MM.1S (cell line): ENCODE data around the gene TRHDE.

Experiments
- DNase-seq: peaks from one replicate; pipeline ENCODE4 v3.0.0-alpha.2; 2015
- H2AFZ ChIP-seq: fragments of 300-600 bp; sonication (generic); 2 replicates; pipeline ENCODE4 v1.6.0; 2016; ENCODE audit warnings: antibody characterized with exemption, low read length
- H3F3A ChIP-seq: fragments of 300-600 bp; sonication (generic); 2 replicates; pipeline ENCODE4 v1.6.1; 2016; ENCODE audit warnings: mild to moderate bottlenecking, antibody characterized with exemption, low read length, moderate library complexity, mixed read lengths; ENCODE audit not compliant: insufficient read depth
- H3K27ac ChIP-seq: fragments of 300-600 bp; sonication (generic); 2 replicates; pipeline ENCODE4 v1.5.1; 2016; ENCODE audit warnings: mild to moderate bottlenecking, low read length
- H3K27me3 ChIP-seq: fragments of 300-600 bp; sonication (generic); replicated peaks from 2 replicates; pipeline ENCODE4 v1.6.0; 2016; ENCODE audit warnings: low read length; ENCODE audit not compliant: insufficient read depth
- H3K36me3 ChIP-seq: fragments of 300-600 bp; sonication (generic); replicated peaks from 2 replicates; pipeline ENCODE4 v1.6.1; 2016; ENCODE audit warnings: mild to moderate bottlenecking, low read length, mixed read lengths; ENCODE audit not compliant: insufficient read depth
- H3K4me1 ChIP-seq: fragments of 300-600 bp; sonication (generic); 2 replicates; pipeline ENCODE4 v1.6.1; 2016; ENCODE audit warnings: low read length, mixed read lengths
- H3K4me2 ChIP-seq: fragments of 300-600 bp; sonication (generic); 2 replicates; pipeline ENCODE4 v1.6.0; 2016; ENCODE audit warnings: low read depth, low read length
- H3K4me3 ChIP-seq: fragments of 300-600 bp; sonication (generic); 2 replicates; pipeline ENCODE4 v1.5.1; 2016; ENCODE audit warnings: low read length, mixed read lengths
- H3K79me2 ChIP-seq: fragments of 300-600 bp; sonication (generic); 2 replicates; pipeline ENCODE4 v1.6.1; 2016; ENCODE audit warnings: mixed run types, low read length, mixed read lengths
- H3K9ac ChIP-seq: fragments of 300-600 bp; sonication (generic); 2 replicates; pipeline ENCODE4 v1.6.1; 2016; ENCODE audit warnings: low read length, mixed read lengths
- H3K9me2 ChIP-seq: fragments of 300-600 bp; sonication (generic); replicated peaks from 2 replicates; pipeline ENCODE4 v1.6.1; 2016; ENCODE audit warnings: mild to moderate bottlenecking, low read length, mixed read lengths; ENCODE audit not compliant: insufficient read depth
- H3K9me3 ChIP-seq: fragments of 300-600 bp; sonication (generic); replicated peaks from 2 replicates; pipeline ENCODE4 v1.6.1; 2016; ENCODE audit warnings: mild to moderate bottlenecking, low read length, mixed read lengths; ENCODE audit not compliant: insufficient read depth
- H4K20me1 ChIP-seq: fragments of 300-600 bp; sonication (generic); 2 replicates; pipeline ENCODE4 v1.6.1; 2016; ENCODE audit warnings: mild to moderate bottlenecking, low read length, moderate library complexity, mixed read lengths; ENCODE audit not compliant: insufficient read depth
- EZH2 ChIP-seq: fragments of 300-600 bp; sonication (generic); optimal IDR thresholded peaks from 2 replicates; pipeline ENCODE3; 2017; ENCODE audit warnings: low read depth, mild to moderate bottlenecking, antibody characterized with exemption, low read length, mixed read lengths
- EZH2phosphoT487 ChIP-seq: fragments of 300-600 bp; sonication (generic); IDR thresholded peaks from 2 replicates; pipeline ENCODE4 v1.6.1; 2018; ENCODE audit warnings: antibody characterized with exemption, low read length
- TF ChIP-seq, protein P1 (sequence below): fragments of 300-600 bp; sonication (generic); IDR thresholded peaks from 2 replicates; pipeline ENCODE4 v1.5.1; 2016; ENCODE audit warnings: antibody characterized with exemption, low read length, mixed read lengths

TRHDE gene

DNA sequence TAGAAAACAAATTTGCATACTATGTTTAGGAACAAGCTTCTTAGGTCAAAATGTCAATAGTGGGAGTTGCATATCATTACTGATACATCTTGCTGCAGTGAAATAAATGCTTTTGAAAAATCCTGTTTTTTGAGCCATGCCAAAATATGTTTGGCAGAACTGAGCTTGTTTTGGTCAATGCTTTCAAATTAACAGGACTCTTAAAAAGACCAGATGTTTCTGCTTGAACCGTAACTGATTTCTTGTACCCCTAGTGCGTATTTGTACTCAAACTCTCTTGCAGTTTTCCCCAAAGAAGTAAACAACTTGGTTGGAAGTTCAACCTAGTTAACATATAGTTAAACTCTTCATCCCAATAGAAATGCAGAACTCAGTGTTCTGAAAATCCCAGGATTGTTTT lies 3.4 kb downstream of the TRHDE start:
- Histone ChIP-seq H3K36me3 (no peaks in the 10 kb centered on the region), H3K9me3 (no peaks in the 10 kb centered on the region), H3F3A (no peaks in the 10 kb centered on the region), H2AFZ (no peak overlapping the region), H3K4me2 (no peak overlapping the region), H3K9me2 (no peaks in the 10 kb centered on the region), H3K27me3 (no peaks in the 10 kb centered on the region), H3K79me2 (no peaks in the 10 kb centered on the region), H3K27ac (no peak overlapping the region), H3K9ac (no peak overlapping the region), H3K4me1 (no peaks in the 10 kb centered on the region), H4K20me1 (no peaks in the 10 kb centered on the region), H3K4me3 (no peak overlapping the region)
- DNase-seq: no peak
- TF ChIP-seq EZH2: no peak
- TF ChIP-seq EZH2phosphoT487: no peak
- TF ChIP-seq, protein P1, sequence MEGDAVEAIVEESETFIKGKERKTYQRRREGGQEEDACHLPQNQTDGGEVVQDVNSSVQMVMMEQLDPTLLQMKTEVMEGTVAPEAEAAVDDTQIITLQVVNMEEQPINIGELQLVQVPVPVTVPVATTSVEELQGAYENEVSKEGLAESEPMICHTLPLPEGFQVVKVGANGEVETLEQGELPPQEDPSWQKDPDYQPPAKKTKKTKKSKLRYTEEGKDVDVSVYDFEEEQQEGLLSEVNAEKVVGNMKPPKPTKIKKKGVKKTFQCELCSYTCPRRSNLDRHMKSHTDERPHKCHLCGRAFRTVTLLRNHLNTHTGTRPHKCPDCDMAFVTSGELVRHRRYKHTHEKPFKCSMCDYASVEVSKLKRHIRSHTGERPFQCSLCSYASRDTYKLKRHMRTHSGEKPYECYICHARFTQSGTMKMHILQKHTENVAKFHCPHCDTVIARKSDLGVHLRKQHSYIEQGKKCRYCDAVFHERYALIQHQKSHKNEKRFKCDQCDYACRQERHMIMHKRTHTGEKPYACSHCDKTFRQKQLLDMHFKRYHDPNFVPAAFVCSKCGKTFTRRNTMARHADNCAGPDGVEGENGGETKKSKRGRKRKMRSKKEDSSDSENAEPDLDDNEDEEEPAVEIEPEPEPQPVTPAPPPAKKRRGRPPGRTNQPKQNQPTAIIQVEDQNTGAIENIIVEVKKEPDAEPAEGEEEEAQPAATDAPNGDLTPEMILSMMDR: no peak

DNA sequence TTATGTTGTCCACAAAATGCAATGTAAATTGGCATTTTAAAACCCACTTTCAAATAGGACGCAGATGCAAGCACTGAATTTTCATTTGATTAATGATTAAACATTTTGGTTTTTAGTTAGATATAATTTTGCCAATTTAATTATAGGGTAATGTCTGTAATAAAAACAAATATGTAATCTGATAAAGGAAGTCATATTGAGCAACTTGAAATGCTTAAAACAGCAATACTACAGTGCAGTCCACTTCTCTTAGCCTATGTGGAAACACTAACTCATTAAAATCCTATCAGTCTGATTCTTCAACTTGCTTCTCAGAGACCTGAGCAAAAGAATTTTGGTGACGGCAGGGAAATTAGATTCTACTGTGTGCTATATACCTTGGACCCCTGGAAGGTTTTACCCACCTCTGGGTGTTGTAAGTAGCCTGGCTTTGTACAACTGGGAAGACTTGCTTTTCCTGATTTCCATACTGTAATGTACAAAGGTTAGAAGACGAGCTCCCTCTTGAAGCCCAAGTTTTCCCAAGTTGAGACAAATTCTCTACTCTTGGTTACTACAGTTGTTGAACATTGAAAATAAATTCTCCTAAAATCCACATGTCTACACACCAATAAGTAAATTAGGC lies 4.1 kb downstream of the TRHDE start:
- no peak for TF ChIP-seq EZH2phosphoT487
- TF ChIP-seq, protein P1: no peak
- no peak for TF ChIP-seq EZH2
- H3K9me2 ChIP-seq: no peaks in the 10 kb centered on the region
- H3K27me3 ChIP-seq: no peaks in the 10 kb centered on the region
- no peak overlapping the region for H3K27ac ChIP-seq
- no peak overlapping the region for H3K4me2 ChIP-seq
- H3K9me3 ChIP-seq: no peaks in the 10 kb centered on the region
- H3K79me2 ChIP-seq: no peaks in the 10 kb centered on the region
- H3F3A ChIP-seq: no peaks in the 10 kb centered on the region
- DNase-seq: no peak
- H3K36me3 ChIP-seq: no peaks in the 10 kb centered on the region
- H3K9ac ChIP-seq: no peak overlapping the region
- no peak overlapping the region for H3K4me3 ChIP-seq
- no peaks in the 10 kb centered on the region for H4K20me1 ChIP-seq
- no peak overlapping the region for H2AFZ ChIP-seq
- H3K4me1 ChIP-seq: no peaks in the 10 kb centered on the region

DNA sequence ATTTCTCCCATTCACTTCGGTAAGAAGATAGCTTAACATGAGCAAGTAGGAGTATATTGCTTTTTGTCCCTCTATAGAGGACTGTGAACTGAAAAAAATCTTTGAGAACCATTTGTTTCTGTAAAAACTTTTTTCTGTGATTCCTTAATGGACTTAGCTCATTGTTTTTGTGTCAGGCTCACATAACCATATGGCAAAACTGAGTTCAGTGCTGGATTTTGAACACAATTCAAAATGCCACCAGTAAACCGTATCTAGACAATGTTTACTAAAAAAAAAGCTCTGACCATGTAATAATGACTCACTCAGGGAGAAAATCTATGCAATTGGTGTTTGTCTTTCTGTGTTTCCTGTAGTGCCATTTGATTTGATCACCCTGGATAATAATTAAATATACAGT lies 5.2 kb downstream of the TRHDE start:
- no peak overlapping the region for H3K27ac ChIP-seq

More for the DNA sequence above, 5.2 kb downstream of the TRHDE start:
- no peak overlapping the region for H3K9ac ChIP-seq
- H2AFZ ChIP-seq: no peak overlapping the region
- no peaks in the 10 kb centered on the region for H3K9me3 ChIP-seq
- H3K4me3 ChIP-seq: no peak overlapping the region
- H3K9me2 ChIP-seq: no peaks in the 10 kb centered on the region
- H4K20me1 ChIP-seq: no peaks in the 10 kb centered on the region
- H3K79me2 ChIP-seq: no peaks in the 10 kb centered on the region
- no peaks in the 10 kb centered on the region for H3K27me3 ChIP-seq
- no peaks in the 10 kb centered on the region for H3K36me3 ChIP-seq
- no peak overlapping the region for H3K4me2 ChIP-seq
- TF ChIP-seq EZH2 (no peak), EZH2phosphoT487 (no peak)
- TF ChIP-seq, protein P1: no peak
- no peaks in the 10 kb centered on the region for H3F3A ChIP-seq
- no peak for DNase-seq
- no peaks in the 10 kb centered on the region for H3K4me1 ChIP-seq
